ENCODE measurements around the gene GALNT2. TPM values are rescaled to one million over a fixed set of nuclear protein-coding genes. Genes with fewer than 3 reads are reported as not detected.

GALNT2 gene
- total and polyA plus RNA-seq, 10 of the 15 experiments (the other 5 are each of a cell fraction or from before 2014, with no cell fraction given) = 0.52 to 27.7 (median 16.3) TPM

DNA sequence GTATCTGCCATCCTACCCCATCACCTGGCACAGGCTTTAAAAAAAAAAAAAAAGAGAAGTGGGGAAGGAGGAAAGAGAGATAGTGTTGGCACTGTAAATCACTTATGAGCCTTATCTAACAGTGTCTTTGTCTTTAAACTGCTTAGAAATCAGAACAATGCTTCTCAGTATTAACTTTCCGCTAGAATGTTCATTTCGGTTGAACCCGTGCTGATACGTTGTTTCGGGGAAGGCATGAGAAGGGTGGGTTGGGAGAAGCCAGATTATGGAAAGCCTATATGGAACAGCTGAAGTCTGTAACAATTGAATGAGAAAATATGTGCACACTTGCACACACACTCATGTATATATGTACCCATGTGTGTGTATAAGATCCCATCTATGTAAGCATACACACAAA is 170.8 kb downstream of the GALNT2 start (continued):
- TF ChIP-seq HDAC6 (IDR thresholded peaks at IDR 0.05; ENCODE audit: unreplicated experiment) = no peak
- TF ChIP-seq RAD51 (IDR thresholded peaks at IDR 0.05) = no peak
- TF ChIP-seq CHD4 (IDR thresholded peaks at IDR 0.05) = no peak
- TF ChIP-seq, protein P1, sequence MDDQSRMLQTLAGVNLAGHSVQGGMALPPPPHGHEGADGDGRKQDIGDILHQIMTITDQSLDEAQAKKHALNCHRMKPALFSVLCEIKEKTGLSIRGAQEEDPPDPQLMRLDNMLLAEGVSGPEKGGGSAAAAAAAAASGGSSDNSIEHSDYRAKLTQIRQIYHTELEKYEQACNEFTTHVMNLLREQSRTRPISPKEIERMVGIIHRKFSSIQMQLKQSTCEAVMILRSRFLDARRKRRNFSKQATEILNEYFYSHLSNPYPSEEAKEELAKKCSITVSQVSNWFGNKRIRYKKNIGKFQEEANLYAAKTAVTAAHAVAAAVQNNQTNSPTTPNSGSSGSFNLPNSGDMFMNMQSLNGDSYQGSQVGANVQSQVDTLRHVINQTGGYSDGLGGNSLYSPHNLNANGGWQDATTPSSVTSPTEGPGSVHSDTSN (IDR thresholded peaks at IDR 0.05; ENCODE audit: insufficient replicate concordance, low read depth, low read length) = no peak
- TF ChIP-seq TCF7 (IDR thresholded peaks at IDR 0.05; ENCODE audit: borderline replicate concordance) = no peak
- no peak for TF ChIP-seq SREBF2 (IDR thresholded peaks at IDR 0.05; ENCODE audit: low read length)

DNA sequence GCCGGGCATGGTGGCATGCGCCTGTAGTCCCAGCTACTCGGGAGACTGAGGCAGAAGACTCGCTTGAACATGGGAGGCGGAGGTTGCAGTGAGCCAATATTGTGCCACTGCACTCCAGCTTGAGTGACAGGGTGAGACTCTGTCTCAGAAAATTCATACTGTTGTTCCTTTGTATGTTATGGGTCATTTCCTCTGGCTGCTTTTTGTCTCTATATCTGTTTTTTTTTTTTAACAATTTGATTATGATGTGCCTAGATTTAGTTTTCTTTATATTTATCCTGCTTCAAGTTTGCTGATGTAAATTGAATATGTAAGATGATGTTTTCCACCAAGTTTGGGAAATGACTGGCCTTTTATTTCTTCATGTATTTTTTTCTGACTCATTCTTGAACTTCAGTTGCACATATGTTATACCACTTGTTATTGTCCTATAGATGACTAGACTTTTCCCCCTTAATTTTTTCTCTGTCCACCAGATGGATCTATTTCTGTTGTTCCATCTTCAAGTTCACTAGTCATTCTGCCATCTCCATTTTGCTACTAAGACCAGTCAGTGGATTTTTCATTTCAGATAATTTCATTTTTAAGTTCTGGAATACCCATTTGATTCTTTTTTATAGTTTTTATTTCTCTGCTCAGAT is 173.5 kb downstream of the GALNT2 start:
- FAIRE-seq (no peak), ATAC-seq (no peak), DNase-seq (ENCODE audit: low read depth, low spot score) (no peak)
- WGBS (ENCODE audit: insufficient coverage, insufficient replicate concordance, low lambda C conversion rate, missing lambda C conversion rate) = 95% methylated on average over 5 of the region's 5 CpGs
- ChIA-PET POLR2A (no interaction called here), CTCF (interaction anchor here (1.0 kb wide), 1 partner anchor 16 kb away, joined by 3 read pairs; no protein-coding TSS in a partner anchor), SMC1A (ENCODE audit: uncharacterized antibody, unreplicated experiment) (interaction anchor here (1.2 kb wide), 1 partner anchor 14 kb away, joined by 4 read pairs; no protein-coding TSS in a partner anchor), RAD21 (ENCODE audit: unreplicated experiment) (no interaction called here)
- BruUV-seq (replicated peaks) = no TSS peak
- Histone ChIP-seq H3K27ac (ENCODE audit: control insufficient read depth, insufficient read depth) (no peak overlapping the region), H3K9me3 (replicated peaks; ENCODE audit: control insufficient read depth, insufficient read depth, low read length) (no peaks in the 10 kb centered on the region; the same call in 2 of the 3 replicates), H3K79me2 (ENCODE audit: control insufficient read depth, insufficient read depth, low read length) (no peaks in the 10 kb centered on the region), H3K4me3 (no peak overlapping the region), H3K4me2 (ENCODE audit: control insufficient read depth, insufficient read depth) (no peak overlapping the region), H3K4me1 (ENCODE audit: control insufficient read depth, insufficient read depth, low read length) (no peaks in the 10 kb centered on the region), H2AFZ (ENCODE audit: control insufficient read depth, low read depth, low read length) (no peak overlapping the region), H4K20me1 (ENCODE audit: control insufficient read depth, insufficient read depth) (no peaks in the 10 kb centered on the region), H3K9ac (ENCODE audit: control insufficient read depth, insufficient read depth, low read length) (no peak overlapping the region), H3K36me3 (ENCODE audit: control insufficient read depth in 2 of 2, insufficient read depth in 2 of 2, low read length in 1 of 2) (peaks cover 8 to 10% of the 10 kb centered on the region in 2 experiments; a peak in 3 of 4 replicates), H3K27me3 (replicated peaks in 1 of 2; ENCODE audit: control insufficient read depth in 2 of 2, insufficient read depth in 2 of 2, low read length in 1 of 2) (no peaks in the 10 kb centered on the region)
- in situ Hi-C loops (cut with MboI) (no loop called here), intact Hi-C loops (cut with micrococcal nuclease; ENCODE audit: unreplicated experiment) (no loop called here)
- no peak for TF ChIP-seq MTA3 (IDR thresholded peaks at IDR 0.05; ENCODE audit: borderline replicate concordance, low read length)
- TF ChIP-seq TCF12 (IDR thresholded peaks at IDR 0.05; ENCODE audit: low read depth, low read length) = no peak
- TF ChIP-seq JUNB (IDR thresholded peaks at IDR 0.05) = peak; percentile 12; the same call in 1 of the 2 replicates
- TF ChIP-seq YY1 (IDR thresholded peaks at IDR 0.05; ENCODE audit: low read depth, low read length) = no peak
